GM19025 (cell line): ENCODE measurements around the gene SLC25A26.
"Not testable (repeated sequence)": the region's sequence is repeated elsewhere in the genome, so short reads cannot be mapped to it uniquely, and the experiment has no call there.

Source experiments
- ATAC-seq: cut with Tn5 transposase; IDR thresholded peaks from one replicate; pipeline ENCODE4 v1.9.1; 2021; ENCODE audit warnings: mild to moderate bottlenecking, low read depth, moderate library complexity; ENCODE audit not compliant: unreplicated experiment

SLC25A26 gene

GRCh38 chr3:66405701-66406091 lies 184.9 kb downstream of the SLC25A26 start:
- ATAC-seq: no peak

GRCh38 chr3:66406163-66406562 lies 185.4 kb downstream of the SLC25A26 start:
- ATAC-seq: no peak

GRCh38 chr3:66406831-66407610 lies 186.2 kb downstream of the SLC25A26 start:
- no peak for ATAC-seq

- ATAC-seq: peak; percentile 74
These were observed 186.9 kb downstream of the SLC25A26 start for GRCh38 chr3:66407611-66408218.

- ATAC-seq: no peak
These were observed 189.3 kb downstream of the SLC25A26 start for GRCh38 chr3:66409771-66410754.

- ATAC-seq: no peak
These were observed 190.2 kb downstream of the SLC25A26 start for GRCh38 chr3:66410976-66411375.

GRCh38 chr3:66411474-66411873 lies 190.7 kb downstream of the SLC25A26 start:
- no peak for ATAC-seq

GRCh38 chr3:66411961-66412887 lies 191.4 kb downstream of the SLC25A26 start:
- no peak for ATAC-seq

GRCh38 chr3:66413151-66413751 lies 192.4 kb downstream of the SLC25A26 start:
- no peak for ATAC-seq

- no peak for ATAC-seq
These were observed 194.0 kb downstream of the SLC25A26 start for GRCh38 chr3:66414846-66415245.

- no peak for ATAC-seq
These were observed 195.1 kb downstream of the SLC25A26 start for GRCh38 chr3:66415867-66416428.

- ATAC-seq: no peak
These were observed 195.9 kb downstream of the SLC25A26 start for GRCh38 chr3:66416556-66417304.

- ATAC-seq: no peak
These were observed 197.7 kb downstream of the SLC25A26 start for GRCh38 chr3:66418475-66418931.

- ATAC-seq: no peak
These were observed 198.2 kb downstream of the SLC25A26 start for GRCh38 chr3:66419036-66419435.

GRCh38 chr3:66421144-66421543 lies 200.3 kb downstream of the SLC25A26 start:
- not testable (repeated sequence) for ATAC-seq

- not testable (repeated sequence) for ATAC-seq
These were observed 201.1 kb downstream of the SLC25A26 start for GRCh38 chr3:66421893-66422292.

GRCh38 chr3:66423791-66424190 lies 203.0 kb downstream of the SLC25A26 start:
- no peak for ATAC-seq

- ATAC-seq: no peak
These were observed 204.2 kb downstream of the SLC25A26 start for GRCh38 chr3:66425032-66425431.
